Karpas-422 (cell line): ENCODE results near the gene SPDEF. TPM values are rescaled to one million over a fixed set of nuclear protein-coding genes. Genes with fewer than 3 reads are reported as not detected.

Source experiments
- DNase-seq: peaks from one replicate; pipeline ENCODE4 v3.0.0-alpha.2; 2015
- H2AFZ ChIP-seq: fragments of 200-600 bp; sonication (generic); 2 replicates; pipeline ENCODE4 v1.6.1; 2014; ENCODE audit warnings: antibody characterized with exemption, low read length, mixed read lengths
- H3K27ac ChIP-seq: fragments of 200-600 bp; sonication (generic); 2 replicates; pipeline ENCODE4 v1.5.1; 2014; ENCODE audit warnings: mild to moderate bottlenecking, low read length, moderate library complexity
- H3K27me3 ChIP-seq: fragments of 200-600 bp; sonication (generic); 2 replicates; pipeline ENCODE4 v1.6.1; 2014; ENCODE audit warnings: low read length, mixed read lengths
- H3K36me3 ChIP-seq: fragments of 200-600 bp; sonication (generic); 2 replicates; pipeline ENCODE4 v1.6.1; 2014; ENCODE audit warnings: low read length, mixed read lengths; ENCODE audit not compliant: insufficient read depth
- H3K4me1 ChIP-seq: fragments of 200-600 bp; sonication (generic); 2 replicates; pipeline ENCODE4 v1.6.1; 2014; ENCODE audit warnings: mild to moderate bottlenecking, low read length, mixed read lengths
- H3K4me2 ChIP-seq: fragments of 200-600 bp; sonication (generic); 2 replicates; pipeline ENCODE4 v1.6.1; 2014; ENCODE audit warnings: low read length, low read depth, mild to moderate bottlenecking; ENCODE audit not compliant: poor library complexity, severe bottlenecking
- H3K4me3 ChIP-seq: fragments of 200-600 bp; sonication (generic); 2 replicates; pipeline ENCODE4 v1.5.1; 2014; ENCODE audit warnings: mild to moderate bottlenecking, antibody characterized with exemption, low read length, mixed read lengths
- H3K79me2 ChIP-seq: fragments of 200-600 bp; sonication (generic); 2 replicates; pipeline ENCODE4 v1.6.1; 2014; ENCODE audit warnings: mild to moderate bottlenecking, low read length, mixed read lengths
- H3K9ac ChIP-seq: fragments of 200-600 bp; sonication (generic); 2 replicates; pipeline ENCODE4 v1.6.0; 2014; ENCODE audit warnings: low read length
- H3K9me2 ChIP-seq: fragments of 200-600 bp; sonication (generic), shearing (Covaris generic); replicated peaks from 2 replicates; pipeline ENCODE4 v1.6.0; 2014; ENCODE audit warnings: mild to moderate bottlenecking, low read length, moderate library complexity; ENCODE audit not compliant: insufficient read depth
- H3K9me3 ChIP-seq: fragments of 300-700, 200-600 bp; sonication (generic); 2 replicates; pipeline ENCODE4 v1.6.1; 2014; ENCODE audit warnings: low read length, mixed read lengths
- H4K20me1 ChIP-seq: fragments of 200-600 bp; sonication (generic); 2 replicates; pipeline ENCODE4 v1.6.1; 2014; ENCODE audit warnings: mild to moderate bottlenecking, antibody characterized with exemption, low read length, low read depth; ENCODE audit not compliant: insufficient read depth
- total RNA-seq: library from RNA; depleted of rRNA; stranded (reverse); fragments of >200 nt; shearing (Covaris generic); gene quantifications from 2 replicates; pipeline ENCODE4 v1.2.3, GENCODE V29; 2014; ENCODE audit warnings: low replicate concordance

Gene SPDEF
- total RNA-seq, 1 experiment from 2014 or later = not detected

GRCh38 chr6:34527751-34528670, 28.1 kb downstream of the SPDEF start:
- Histone ChIP-seq H3K79me2 (no peaks in the 10 kb centered on the region), H3K9ac (peak overlapping the region; percentile 56; the same call in 1 of the 2 replicates), H3K4me3 (no peak overlapping the region), H3K4me1 (peaks cover 14% of the 10 kb centered on the region), H3K27ac (no peak overlapping the region), H3K9me2 (no peaks in the 10 kb centered on the region), H3K4me2 (peak overlapping the region; percentile 65), H4K20me1 (no peaks in the 10 kb centered on the region), H3K36me3 (no peaks in the 10 kb centered on the region), H3K9me3 (no peaks in the 10 kb centered on the region), H3K27me3 (no peaks in the 10 kb centered on the region), H2AFZ (0 out of 2 replicates have a peak overlapping the region, but pooled peaks have one; percentile 88)
- DNase-seq = no peak

GRCh38 chr6:34526992-34527728, 29.0 kb downstream of the SPDEF start:
- Histone ChIP-seq H3K79me2 (no peaks in the 10 kb centered on the region), H3K4me1 (peaks cover 14% of the 10 kb centered on the region), H3K9me3 (no peaks in the 10 kb centered on the region), H3K27ac (no peak overlapping the region), H3K4me2 (peak overlapping the region; percentile 69), H4K20me1 (no peaks in the 10 kb centered on the region), H2AFZ (peak overlapping the region; percentile 88), H3K36me3 (no peaks in the 10 kb centered on the region), H3K27me3 (no peaks in the 10 kb centered on the region), H3K9me2 (no peaks in the 10 kb centered on the region), H3K4me3 (peak overlapping the region; percentile 52; the same call in 1 of the 2 replicates), H3K9ac (peak overlapping the region; percentile 59)
- peak; percentile 97 for DNase-seq

GRCh38 chr6:34526241-34526972, 29.7 kb downstream of the SPDEF start:
- H2AFZ ChIP-seq = no peak overlapping the region; the same call in 1 of the 2 replicates

GRCh38 chr6:34525431-34526175, 30.5 kb downstream of the SPDEF start:
- Histone ChIP-seq H3K4me3 (no peak overlapping the region), H3K27me3 (no peaks in the 10 kb centered on the region), H3K79me2 (no peaks in the 10 kb centered on the region), H3K4me1 (peaks cover 14% of the 10 kb centered on the region), H3K36me3 (no peaks in the 10 kb centered on the region), H3K27ac (no peak overlapping the region), H2AFZ (no peak overlapping the region), H3K9me3 (no peaks in the 10 kb centered on the region), H3K4me2 (no peak overlapping the region), H4K20me1 (no peaks in the 10 kb centered on the region), H3K9me2 (no peaks in the 10 kb centered on the region), H3K9ac (no peak overlapping the region)
- DNase-seq = no peak

More at GRCh38 chr6:34526241-34526972, 29.7 kb downstream of the SPDEF start:
- no peaks in the 10 kb centered on the region for H3K36me3 ChIP-seq
- H3K9me2 ChIP-seq = no peaks in the 10 kb centered on the region
- no peaks in the 10 kb centered on the region for H4K20me1 ChIP-seq
- DNase-seq = no peak
- no peaks in the 10 kb centered on the region for H3K79me2 ChIP-seq
- 0 out of 2 replicates have a peak overlapping the region, but pooled peaks have one; percentile 52 for H3K4me3 ChIP-seq
- H3K9me3 ChIP-seq = no peaks in the 10 kb centered on the region
- H3K4me2 ChIP-seq = peak overlapping the region; percentile 69
- H3K27me3 ChIP-seq = no peaks in the 10 kb centered on the region
- peaks cover 14% of the 10 kb centered on the region for H3K4me1 ChIP-seq
- H3K9ac ChIP-seq = peak overlapping the region; percentile 59
- no peak overlapping the region for H3K27ac ChIP-seq

- no peak overlapping the region for H3K27ac ChIP-seq
- H4K20me1 ChIP-seq = no peaks in the 10 kb centered on the region
- H3K36me3 ChIP-seq = no peaks in the 10 kb centered on the region
- H2AFZ ChIP-seq = no peak overlapping the region
- H3K4me2 ChIP-seq = no peak overlapping the region
- H3K9me2 ChIP-seq = no peaks in the 10 kb centered on the region
- H3K4me3 ChIP-seq = no peak overlapping the region
- H3K4me1 ChIP-seq = peaks cover 14% of the 10 kb centered on the region
- H3K79me2 ChIP-seq = no peaks in the 10 kb centered on the region
- no peaks in the 10 kb centered on the region for H3K9me3 ChIP-seq
- DNase-seq = no peak
- no peak overlapping the region for H3K9ac ChIP-seq
- H3K27me3 ChIP-seq = no peaks in the 10 kb centered on the region
Measured at GRCh38 chr6:34524971-34525370, 31.2 kb downstream of the SPDEF start.

- Histone ChIP-seq H4K20me1 (no peaks in the 10 kb centered on the region), H3K9me3 (no peaks in the 10 kb centered on the region)
Measured at GRCh38 chr6:34524499-34524898, 31.6 kb downstream of the SPDEF start.

GRCh38 chr6:34523441-34524206, 32.5 kb downstream of the SPDEF start:
- no peak overlapping the region for H3K27ac ChIP-seq
- no peak overlapping the region for H3K4me3 ChIP-seq
- H4K20me1 ChIP-seq = no peaks in the 10 kb centered on the region
- no peak overlapping the region for H3K4me2 ChIP-seq
- no peaks in the 10 kb centered on the region for H3K9me3 ChIP-seq
- no peak overlapping the region for H3K9ac ChIP-seq
- DNase-seq = no peak
- no peaks in the 10 kb centered on the region for H3K9me2 ChIP-seq
- H3K4me1 ChIP-seq = peaks cover 14% of the 10 kb centered on the region
- H2AFZ ChIP-seq = no peak overlapping the region
- no peaks in the 10 kb centered on the region for H3K27me3 ChIP-seq
- no peaks in the 10 kb centered on the region for H3K79me2 ChIP-seq
- no peaks in the 10 kb centered on the region for H3K36me3 ChIP-seq

More at GRCh38 chr6:34524499-34524898, 31.6 kb downstream of the SPDEF start:
- Histone ChIP-seq H3K4me3 (no peak overlapping the region), H3K9me2 (no peaks in the 10 kb centered on the region), H2AFZ (no peak overlapping the region), H3K4me2 (no peak overlapping the region), H3K36me3 (no peaks in the 10 kb centered on the region), H3K79me2 (no peaks in the 10 kb centered on the region), H3K4me1 (peaks cover 14% of the 10 kb centered on the region), H3K27me3 (no peaks in the 10 kb centered on the region), H3K9ac (no peak overlapping the region), H3K27ac (no peak overlapping the region)
- DNase-seq = no peak
